GM18870 (cell line): ENCODE measurements around the gene RNU5D-1.

Source experiments
- ATAC-seq: cut with Tn5 transposase; IDR thresholded peaks from one replicate; pipeline ENCODE4 v1.9.1; 2021; ENCODE audit warnings: moderate library complexity; ENCODE audit not compliant: unreplicated experiment

The RNU5D-1 gene

GRCh38 chr1:44733784-44734183 lies 2.8 kb upstream of the RNU5D-1 start:
- ATAC-seq = no peak

DNA sequence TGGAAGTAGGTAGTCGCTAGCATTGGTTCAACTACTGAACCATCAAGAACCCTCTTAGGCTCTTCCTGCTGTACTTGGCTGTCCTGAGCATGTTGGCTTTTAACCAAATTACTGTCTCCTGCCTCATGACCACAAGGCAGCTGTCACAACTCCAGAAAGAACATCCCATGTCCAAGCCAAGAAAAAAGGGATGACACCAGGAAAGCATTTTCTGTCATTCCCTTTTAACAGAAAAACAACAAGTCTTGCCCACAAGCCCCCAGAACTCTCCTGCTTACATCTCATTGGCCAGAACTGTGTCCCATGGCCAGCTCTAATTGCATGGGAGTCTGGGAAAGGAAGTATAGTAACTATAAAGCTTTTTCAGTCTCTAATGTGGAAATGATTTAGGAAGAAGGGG lies 2.4 kb upstream of the RNU5D-1 start:
- ATAC-seq = no peak

GRCh38 chr1:44724955-44725698 lies 5.8 kb downstream of the RNU5D-1 start:
- ATAC-seq = no peak

GRCh38 chr1:44724296-44724954 lies 6.5 kb downstream of the RNU5D-1 start:
- ATAC-seq = no peak

DNA sequence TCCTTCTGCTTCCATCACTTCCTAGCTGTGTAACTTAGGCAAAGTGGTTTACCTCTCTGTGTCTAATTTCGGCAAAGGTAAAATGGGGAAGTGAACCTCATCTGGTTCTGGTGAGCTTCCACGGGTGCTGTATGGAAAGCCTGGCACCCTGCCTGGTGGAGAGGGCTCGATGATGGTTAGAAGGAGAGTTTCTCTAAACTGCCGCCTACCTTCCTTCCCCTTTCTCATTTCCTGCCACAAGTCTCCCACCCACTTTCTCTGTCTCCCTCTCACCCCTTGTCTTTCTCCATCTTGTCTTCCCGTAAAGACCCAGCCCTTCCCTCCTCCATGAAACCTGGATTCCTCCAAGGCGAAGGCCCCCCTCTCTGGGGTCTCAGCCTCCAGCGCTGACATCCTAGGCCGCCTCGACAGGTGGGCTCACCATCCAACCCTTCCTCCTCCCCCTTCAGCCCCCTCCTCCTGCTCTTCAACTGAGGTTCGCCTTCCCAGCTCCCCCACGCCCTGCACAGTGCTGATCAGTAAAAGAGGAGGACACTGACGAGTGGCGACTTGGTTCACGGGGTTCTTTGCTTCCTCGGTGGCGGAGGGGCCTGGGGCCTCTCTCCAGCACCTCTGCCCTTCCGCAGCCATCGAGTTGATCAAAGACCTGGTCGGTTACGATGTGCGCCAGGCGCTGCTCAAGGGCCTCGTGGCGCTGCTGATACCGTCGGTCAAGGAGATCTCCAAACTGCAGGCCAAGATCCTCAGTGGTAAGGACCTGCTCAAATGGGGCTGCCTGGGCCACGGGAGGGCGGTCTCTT lies 7.3 kb downstream of the RNU5D-1 start:
- ATAC-seq = no peak

DNA sequence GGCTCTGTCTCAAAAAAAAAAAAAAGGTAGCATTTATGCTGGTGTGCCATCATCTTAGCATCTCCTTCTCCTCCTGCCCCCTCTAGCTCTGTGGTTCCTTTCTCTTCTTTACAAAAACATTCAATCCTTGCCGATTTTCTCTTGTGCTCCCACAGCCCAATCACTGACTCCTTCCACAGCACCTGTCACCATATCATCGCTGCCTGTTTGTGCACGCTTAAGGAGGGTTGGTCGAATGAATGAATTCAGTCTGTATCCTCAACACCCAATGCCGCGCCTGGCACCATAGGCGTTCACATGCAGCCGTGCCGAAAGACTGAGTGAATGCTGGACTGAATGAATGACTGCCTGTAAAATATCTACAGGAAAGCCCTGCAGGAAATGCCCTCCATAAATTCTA lies 7.9 kb downstream of the RNU5D-1 start:
- no peak for ATAC-seq

- ATAC-seq = peak; percentile 77
These were observed 9.2 kb downstream of the RNU5D-1 start for GRCh38 chr1:44721485-44722361.

DNA sequence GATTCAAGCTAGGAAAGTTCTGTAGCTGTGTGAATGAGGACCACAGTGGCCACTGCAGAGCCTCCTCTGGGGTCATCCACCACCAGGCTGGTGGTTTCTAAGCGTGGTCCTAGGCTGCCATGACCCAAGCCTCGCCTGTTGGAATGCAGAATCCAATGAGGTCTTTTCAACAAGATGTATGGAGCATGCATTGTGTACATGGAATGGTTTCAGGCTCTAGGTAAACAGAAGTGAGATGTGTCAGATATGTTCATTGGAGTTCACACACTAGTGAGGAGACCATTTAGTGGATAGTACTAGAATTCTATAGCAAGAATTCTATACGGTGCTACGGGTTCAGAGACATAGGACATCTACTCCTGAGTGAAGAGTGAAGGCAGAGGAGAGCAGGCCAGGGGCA lies 10.7 kb downstream of the RNU5D-1 start:
- no peak for ATAC-seq

DNA sequence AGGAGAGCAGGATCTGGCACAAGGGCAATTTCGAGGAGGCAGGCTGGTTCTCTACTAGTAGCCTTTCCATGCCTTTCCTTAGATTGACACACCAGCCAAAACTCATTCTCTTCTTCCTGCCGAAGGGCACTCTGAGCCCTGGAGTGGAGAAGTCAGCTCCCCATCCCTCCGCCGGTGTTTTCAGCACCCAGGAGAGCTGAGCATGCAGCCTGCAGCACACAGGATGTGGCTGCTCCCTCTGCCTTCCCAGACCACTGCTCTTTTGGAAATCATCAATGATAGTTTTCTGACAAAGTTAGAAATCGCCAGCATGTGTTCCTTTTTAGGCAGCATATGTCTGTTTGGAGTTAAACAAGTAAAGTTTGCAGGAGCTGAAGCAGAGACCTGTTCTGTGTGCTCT lies 11.7 kb downstream of the RNU5D-1 start:
- ATAC-seq = no peak

DNA sequence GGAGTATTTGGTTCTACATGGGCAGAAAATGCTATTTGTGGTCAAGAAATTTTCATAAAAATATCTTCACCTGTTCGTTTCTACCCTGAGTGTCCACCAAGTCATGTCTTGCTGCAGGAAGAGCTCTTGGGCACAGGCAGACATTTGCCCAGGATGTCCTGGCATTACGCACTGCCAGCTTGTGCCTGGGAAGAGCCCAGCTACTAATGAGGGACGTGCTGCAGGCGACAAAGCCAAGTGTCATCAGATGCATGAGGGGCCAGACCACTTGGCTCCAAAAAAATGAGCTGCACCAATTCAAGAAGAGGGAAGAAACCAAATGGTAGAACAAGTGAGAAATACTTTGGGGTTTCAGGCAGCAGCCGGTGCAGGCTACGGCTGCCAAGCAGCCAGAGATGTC lies 12.9 kb downstream of the RNU5D-1 start:
- no peak for ATAC-seq

DNA sequence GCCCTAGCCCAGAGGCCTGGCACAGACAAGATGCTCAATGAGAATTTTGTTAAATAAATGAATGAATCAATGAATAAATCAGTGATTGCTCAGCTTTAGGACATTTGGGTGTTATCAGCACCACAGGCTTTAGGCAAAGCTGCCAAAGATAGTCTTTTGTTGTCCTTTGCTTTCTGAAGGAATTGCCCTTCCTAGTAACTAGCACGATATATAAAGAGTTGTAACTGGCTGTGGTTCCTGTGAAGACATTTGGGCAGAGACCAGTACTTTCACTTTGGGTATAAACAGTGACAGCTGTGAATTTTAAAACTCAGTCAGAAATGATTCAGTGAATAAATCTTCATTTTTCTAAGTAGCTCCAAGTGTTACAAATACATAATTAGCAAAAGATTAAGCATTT lies 13.3 kb downstream of the RNU5D-1 start:
- ATAC-seq = no peak

DNA sequence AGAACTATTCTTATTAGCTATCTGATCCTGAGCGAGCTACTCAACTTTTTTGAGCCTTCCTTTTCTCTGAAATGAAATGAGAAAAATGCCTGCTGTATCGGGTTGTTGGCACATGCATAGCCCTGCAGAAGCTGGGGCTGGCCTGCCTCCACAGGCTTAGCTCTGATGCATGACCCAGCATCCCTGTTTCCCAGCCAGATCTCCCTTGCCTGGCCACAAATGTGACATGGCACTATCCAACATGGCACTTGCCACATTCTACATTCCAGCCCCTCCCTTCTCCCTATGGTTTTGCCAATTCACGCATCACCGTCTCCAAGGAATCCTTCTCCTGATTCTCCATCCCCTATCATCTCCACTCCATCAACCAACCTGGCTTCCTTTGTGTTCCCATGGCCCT lies 13.8 kb downstream of the RNU5D-1 start:
- no peak for ATAC-seq

DNA sequence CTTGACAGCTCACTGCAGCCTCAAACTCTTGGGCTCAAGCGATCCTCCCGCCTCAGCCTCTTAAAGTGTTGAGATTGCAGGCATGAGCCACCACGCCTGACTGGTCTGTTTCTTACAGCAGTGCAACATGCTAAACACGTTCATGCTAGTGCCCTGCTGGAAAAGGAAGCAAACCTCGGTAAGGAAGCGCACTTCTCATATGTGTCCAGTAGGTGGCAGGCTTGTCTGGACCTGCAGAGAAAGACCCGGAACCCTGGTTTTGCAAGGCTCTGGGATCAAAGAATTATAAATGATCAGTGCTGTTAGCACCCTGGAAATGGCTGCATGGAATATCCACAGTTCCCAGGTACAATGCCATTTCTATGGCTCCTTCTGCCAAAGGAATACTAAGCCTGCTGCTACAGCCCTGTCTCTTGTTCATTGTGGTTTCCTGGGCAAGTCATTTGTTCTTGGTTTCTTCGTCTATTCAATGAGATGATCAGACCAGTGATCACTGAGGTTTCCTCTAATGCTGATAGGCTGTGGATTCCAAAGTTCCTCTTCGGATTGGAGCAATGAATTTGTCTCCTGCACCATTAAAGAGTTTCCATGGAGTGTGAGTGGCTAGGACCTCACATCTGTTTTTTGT lies 15.9 kb downstream of the RNU5D-1 start:
- peak; percentile 63 for ATAC-seq

- no peak for ATAC-seq
These were observed 16.4 kb downstream of the RNU5D-1 start for GRCh38 chr1:44714532-44714931.

- no peak for ATAC-seq
These were observed 17.6 kb downstream of the RNU5D-1 start for GRCh38 chr1:44713321-44713781.

GRCh38 chr1:44707959-44708831 lies 22.8 kb downstream of the RNU5D-1 start:
- no peak for ATAC-seq

GRCh38 chr1:44707112-44707881 lies 23.7 kb downstream of the RNU5D-1 start:
- no peak for ATAC-seq

- ATAC-seq = no peak
These were observed 25.0 kb downstream of the RNU5D-1 start for GRCh38 chr1:44705938-44706337.

DNA sequence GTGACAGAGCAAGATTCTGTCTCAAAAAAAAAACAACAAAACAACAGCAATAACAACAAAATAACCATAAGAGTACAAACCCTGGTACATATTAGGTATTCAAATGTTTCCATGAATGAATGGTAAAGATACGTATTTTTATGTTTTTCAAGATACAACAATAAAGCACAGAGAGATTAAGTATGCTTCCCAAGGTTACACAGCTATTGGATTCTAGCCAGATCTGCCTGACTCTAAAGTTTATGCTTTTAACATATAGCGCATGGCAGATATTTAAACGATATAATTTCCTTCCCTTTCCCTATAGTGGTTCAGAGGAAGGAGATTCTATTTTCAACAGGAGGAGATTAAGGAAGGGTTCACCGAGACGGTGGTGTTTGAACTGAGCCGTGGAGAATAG lies 25.5 kb downstream of the RNU5D-1 start:
- ATAC-seq = no peak
